GM19372 (cell line): ENCODE results near the gene FAM53B.

Experiments
- ATAC-seq: cut with Tn5 transposase; IDR thresholded peaks from one replicate; pipeline ENCODE4 v1.9.1; 2021; ENCODE audit warnings: mild to moderate bottlenecking, low read depth, moderate library complexity; ENCODE audit not compliant: unreplicated experiment

FAM53B gene

GRCh38 chr10:124728830-124729661 is 15.1 kb downstream of the FAM53B start:
- ATAC-seq, result no peak

- ATAC-seq, result no peak
Observed at GRCh38 chr10:124728071-124728829, 15.9 kb downstream of the FAM53B start.

GRCh38 chr10:124727361-124727960 is 16.7 kb downstream of the FAM53B start:
- no peak for ATAC-seq

GRCh38 chr10:124725791-124726190 is 18.4 kb downstream of the FAM53B start:
- no peak for ATAC-seq

GRCh38 chr10:124725171-124725631 is 19.0 kb downstream of the FAM53B start:
- ATAC-seq, result no peak

- ATAC-seq, result no peak
Observed at GRCh38 chr10:124724279-124725027, 19.7 kb downstream of the FAM53B start.

GRCh38 chr10:124723826-124724225 is 20.4 kb downstream of the FAM53B start:
- no peak for ATAC-seq

- ATAC-seq, result peak; percentile 80
Observed at GRCh38 chr10:124722798-124723783, 21.1 kb downstream of the FAM53B start.

- no peak for ATAC-seq
Observed at GRCh38 chr10:124721330-124722045, 22.7 kb downstream of the FAM53B start.

- ATAC-seq, result no peak
Observed at GRCh38 chr10:124719213-124719851, 24.8 kb downstream of the FAM53B start.

- ATAC-seq, result peak; percentile 38
Observed at GRCh38 chr10:124717911-124718741, 26.1 kb downstream of the FAM53B start.

- no peak for ATAC-seq
Observed at GRCh38 chr10:124717041-124717757, 27.0 kb downstream of the FAM53B start.

GRCh38 chr10:124716369-124716768 is 27.8 kb downstream of the FAM53B start:
- no peak for ATAC-seq

GRCh38 chr10:124715439-124715838 is 28.7 kb downstream of the FAM53B start:
- no peak for ATAC-seq

- ATAC-seq, result no peak
Observed at GRCh38 chr10:124713679-124714255, 30.4 kb downstream of the FAM53B start.

GRCh38 chr10:124712704-124713407 is 31.3 kb downstream of the FAM53B start:
- no peak for ATAC-seq
